Neutrophil (primary cell): Measurements from ENCODE around the gene IGF2R.

Source experiments
- H3K27ac ChIP-seq: fragments of 200-600 bp; sonication (generic); 2 replicates; pipeline ENCODE4 v1.5.1; 2016; ENCODE audit warnings: mild to moderate bottlenecking, moderate library complexity
- H3K27me3 ChIP-seq: fragments of 200-600 bp; sonication (generic); 2 replicates; pipeline ENCODE4 v1.6.0; 2016; ENCODE audit warnings: mild to moderate bottlenecking
- H3K36me3 ChIP-seq: fragments of 200-600 bp; sonication (generic); 2 replicates; pipeline ENCODE4 v1.5.1; 2017
- H3K4me1 ChIP-seq, 2 experiments: fragments of 200-600 bp in 1 of 2; sonication (generic) in 1 of 2; 1 replicate in 1 of 2; 2 replicates in 1 of 2; pipeline versions ENCODE4 v1.5.1 to v1.6.1; 2013 to 2016; ENCODE audit warnings: low read depth in 1 of 2, low read length in 1 of 2, mild to moderate bottlenecking in 1 of 2, moderate library complexity in 1 of 2; ENCODE audit not compliant: control insufficient read depth in 1 of 2, insufficient read depth in 1 of 2
- H3K4me3 ChIP-seq, 2 experiments: fragments of 200-600 bp in 1 of 2; sonication (generic) in 1 of 2; 1 replicate in 1 of 2; 2 replicates in 1 of 2; pipeline ENCODE4 v1.5.1; 2013 to 2016; ENCODE audit warnings: low read depth in 1 of 2, low read length in 1 of 2, mild to moderate bottlenecking in 1 of 2, moderate library complexity in 1 of 2
- H3K9me3 ChIP-seq: fragments of 200-600 bp; sonication (generic); 2 replicates; pipeline ENCODE4 v1.5.1; 2016
- TF ChIP-seq, protein P1 (sequence below): fragments of 200-600 bp; sonication (generic); IDR thresholded peaks from 2 replicates; pipeline ENCODE4 v1.5.1; 2016; ENCODE audit warnings: antibody characterized with exemption

Gene IGF2R

DNA sequence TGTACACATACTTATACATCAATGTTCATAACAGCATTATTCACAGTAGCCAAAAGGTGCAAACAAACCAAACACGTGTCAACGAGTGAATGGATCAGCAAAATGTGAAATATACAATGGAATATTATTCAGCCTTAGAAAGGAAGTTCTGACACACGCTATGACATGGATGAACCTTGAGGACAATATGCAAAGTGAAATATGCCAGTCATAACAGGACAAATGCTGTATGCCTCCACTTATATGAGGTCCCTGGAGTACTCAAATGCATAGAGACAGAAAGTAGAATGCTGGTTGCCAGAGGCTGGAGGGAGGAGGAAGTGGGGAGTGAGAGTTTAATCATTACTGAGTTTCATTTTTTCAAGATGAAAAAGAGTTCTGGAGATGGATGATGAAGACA, 37.8 kb upstream of the IGF2R start:
- Histone ChIP-seq H3K9me3 (no peaks in the 10 kb centered on the region), H3K36me3 (no peaks in the 10 kb centered on the region), H3K27me3 (peaks cover 37% of the 10 kb centered on the region), H3K4me1 (no peaks in the 10 kb centered on the region), H3K4me3 (no peak overlapping the region), H3K27ac (no peak overlapping the region)
- TF ChIP-seq, protein P1, sequence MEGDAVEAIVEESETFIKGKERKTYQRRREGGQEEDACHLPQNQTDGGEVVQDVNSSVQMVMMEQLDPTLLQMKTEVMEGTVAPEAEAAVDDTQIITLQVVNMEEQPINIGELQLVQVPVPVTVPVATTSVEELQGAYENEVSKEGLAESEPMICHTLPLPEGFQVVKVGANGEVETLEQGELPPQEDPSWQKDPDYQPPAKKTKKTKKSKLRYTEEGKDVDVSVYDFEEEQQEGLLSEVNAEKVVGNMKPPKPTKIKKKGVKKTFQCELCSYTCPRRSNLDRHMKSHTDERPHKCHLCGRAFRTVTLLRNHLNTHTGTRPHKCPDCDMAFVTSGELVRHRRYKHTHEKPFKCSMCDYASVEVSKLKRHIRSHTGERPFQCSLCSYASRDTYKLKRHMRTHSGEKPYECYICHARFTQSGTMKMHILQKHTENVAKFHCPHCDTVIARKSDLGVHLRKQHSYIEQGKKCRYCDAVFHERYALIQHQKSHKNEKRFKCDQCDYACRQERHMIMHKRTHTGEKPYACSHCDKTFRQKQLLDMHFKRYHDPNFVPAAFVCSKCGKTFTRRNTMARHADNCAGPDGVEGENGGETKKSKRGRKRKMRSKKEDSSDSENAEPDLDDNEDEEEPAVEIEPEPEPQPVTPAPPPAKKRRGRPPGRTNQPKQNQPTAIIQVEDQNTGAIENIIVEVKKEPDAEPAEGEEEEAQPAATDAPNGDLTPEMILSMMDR = no peak

DNA sequence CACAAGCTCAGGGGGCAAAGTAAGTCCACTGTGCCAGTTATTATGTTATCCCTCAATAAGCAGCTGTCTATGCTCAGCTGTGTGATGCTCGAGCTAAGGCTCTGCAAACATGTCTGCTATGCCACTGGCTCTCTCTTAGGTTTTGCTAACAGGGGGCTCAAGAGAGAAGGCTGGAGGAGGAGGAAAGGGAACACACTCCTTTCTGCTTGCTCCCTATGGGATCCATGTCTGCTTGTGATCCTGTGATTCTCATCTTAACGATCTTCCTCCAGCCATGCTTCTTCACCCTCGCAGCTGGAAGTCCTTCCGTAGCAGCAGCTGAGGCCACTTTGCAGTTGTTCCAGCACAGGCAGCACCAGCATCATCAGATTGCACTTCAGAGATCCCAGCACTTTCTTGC, 37.0 kb upstream of the IGF2R start:
- no peak overlapping the region for H3K4me3 ChIP-seq
- H3K27me3 ChIP-seq = peaks cover 42% of the 10 kb centered on the region
- TF ChIP-seq, protein P1 = no peak

GRCh38 chr6:159933077-159933476, 35.8 kb upstream of the IGF2R start:
- TF ChIP-seq, protein P1 = no peak

More for the DNA sequence above, 37.0 kb upstream of the IGF2R start:
- Histone ChIP-seq H3K27ac (no peak overlapping the region), H3K36me3 (no peaks in the 10 kb centered on the region), H3K9me3 (no peaks in the 10 kb centered on the region), H3K4me1 (no peaks in the 10 kb centered on the region)

DNA sequence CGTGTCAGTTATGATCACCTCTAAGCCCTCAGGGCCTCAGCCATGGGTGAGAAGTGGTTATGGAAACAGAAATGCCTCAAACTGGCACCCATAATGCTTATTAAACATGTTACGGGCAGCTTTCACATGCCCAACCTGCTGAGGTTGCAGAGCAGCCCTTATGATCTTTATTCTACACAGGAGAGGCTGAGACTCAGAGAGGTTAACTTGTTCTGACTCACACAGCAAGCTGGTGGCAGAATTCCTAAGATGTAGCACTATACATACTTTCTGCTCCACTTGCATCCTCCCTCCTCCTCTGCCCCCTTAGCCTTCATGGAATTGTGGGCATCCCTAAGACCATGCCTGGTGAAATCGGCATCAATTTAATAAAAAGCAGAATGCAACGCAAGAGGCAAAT, 34.7 kb upstream of the IGF2R start:
- TF ChIP-seq, protein P1 = no peak
- Histone ChIP-seq H3K9me3 (no peaks in the 10 kb centered on the region), H3K4me1 (no peaks in the 10 kb centered on the region), H3K36me3 (no peaks in the 10 kb centered on the region), H3K27me3 (peaks cover 52% of the 10 kb centered on the region), H3K27ac (no peak overlapping the region), H3K4me3 (no peak overlapping the region)

More at GRCh38 chr6:159933077-159933476, 35.8 kb upstream of the IGF2R start:
- H3K4me1 ChIP-seq = no peaks in the 10 kb centered on the region
- H3K27ac ChIP-seq = no peak overlapping the region
- peaks cover 44% of the 10 kb centered on the region for H3K27me3 ChIP-seq
- H3K4me3 ChIP-seq = no peak overlapping the region
- H3K9me3 ChIP-seq = no peaks in the 10 kb centered on the region
- no peaks in the 10 kb centered on the region for H3K36me3 ChIP-seq

DNA sequence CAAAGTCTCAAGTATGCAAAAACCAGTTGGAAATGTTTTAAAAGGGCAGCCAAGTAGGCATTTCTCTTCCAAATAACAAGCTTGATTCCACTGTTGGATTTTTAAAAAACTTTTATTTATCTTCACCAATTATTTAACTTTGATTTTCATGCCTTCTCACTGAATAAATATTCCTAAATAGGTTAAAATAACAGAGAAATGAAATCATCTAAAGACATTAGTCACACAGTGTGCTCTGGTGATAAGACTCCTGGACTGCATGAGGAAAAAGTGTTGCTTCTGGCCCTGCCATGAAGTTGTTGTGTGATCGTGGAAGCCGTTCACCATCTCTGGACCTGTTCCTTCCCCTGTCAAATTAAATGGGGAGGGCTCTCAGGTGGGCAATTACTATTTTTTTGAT, 33.8 kb upstream of the IGF2R start:
- H3K27me3 ChIP-seq = peaks cover 56% of the 10 kb centered on the region
- H3K27ac ChIP-seq = no peak overlapping the region
- H3K4me1 ChIP-seq = no peaks in the 10 kb centered on the region

More for the DNA sequence above, 33.8 kb upstream of the IGF2R start:
- TF ChIP-seq, protein P1 = no peak
- no peak overlapping the region for H3K4me3 ChIP-seq
- H3K36me3 ChIP-seq = no peaks in the 10 kb centered on the region
- no peaks in the 10 kb centered on the region for H3K9me3 ChIP-seq
